ENCODE results near the gene ZEB2.

The ZEB2 gene

DNA sequence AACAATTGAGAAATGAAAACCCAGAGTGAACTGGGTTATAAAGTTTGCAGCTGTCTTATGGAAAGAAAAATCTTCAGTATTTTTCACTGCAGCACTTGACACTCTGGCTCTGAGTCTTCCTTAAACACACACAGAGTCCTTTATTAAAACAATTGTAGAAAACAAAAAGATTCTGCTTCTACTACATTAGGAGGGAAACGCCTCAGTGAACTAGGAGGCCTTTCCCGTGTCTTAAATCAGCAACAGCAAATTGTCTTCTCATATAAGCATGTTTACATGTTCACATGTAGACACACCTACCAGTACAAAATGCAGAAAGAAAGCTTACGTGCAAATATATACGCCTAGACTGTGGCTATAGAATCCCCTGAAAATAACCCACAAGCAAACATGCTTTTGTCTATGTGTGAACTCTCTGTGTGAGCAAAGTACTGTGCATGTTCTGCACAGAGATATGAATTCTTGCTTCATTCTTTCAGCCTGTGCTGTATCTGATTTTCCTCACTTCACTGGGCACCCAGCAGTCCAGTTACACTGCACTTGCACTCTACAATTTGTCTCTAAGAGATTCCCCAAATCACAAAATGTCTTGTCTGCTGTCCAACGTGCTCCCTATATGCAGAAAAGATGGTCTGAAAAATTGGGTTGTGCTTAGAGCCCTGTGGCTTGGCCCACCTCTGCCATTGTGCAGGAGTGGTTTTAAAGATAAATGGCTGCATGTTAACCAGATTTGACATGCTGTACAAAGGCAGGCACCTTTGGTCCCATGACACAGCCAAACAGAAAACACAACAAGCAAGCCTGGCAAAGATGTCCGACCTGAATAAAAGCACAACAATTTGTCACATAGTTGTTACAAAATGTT lies 24.5 kb downstream of the ZEB2 start:
- DNase-seq (ENCODE audit: low spot score), result no peak

GRCh38 chr2:144493027-144493809 lies 26.7 kb downstream of the ZEB2 start:
- DNase-seq (ENCODE audit: low spot score), result no peak

DNA sequence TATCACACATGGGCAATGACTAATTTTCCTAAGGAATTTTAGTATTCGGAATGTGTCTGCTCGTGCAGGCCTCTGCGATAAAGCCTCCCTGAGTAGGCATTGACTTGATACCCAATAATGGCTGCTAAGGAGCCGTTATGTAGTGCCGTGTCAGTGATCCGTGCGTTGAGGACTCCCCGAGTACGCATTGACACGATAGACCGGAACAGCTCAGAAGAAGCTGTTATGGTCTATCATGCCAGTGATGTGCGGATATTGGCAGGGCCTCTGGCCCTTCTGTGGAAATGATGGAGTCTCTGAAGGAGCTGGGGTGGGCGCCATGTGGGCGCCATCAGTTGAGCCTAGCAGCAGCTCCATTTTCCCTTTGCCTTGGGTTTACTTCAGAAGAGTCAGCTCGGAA lies 29.1 kb downstream of the ZEB2 start:
- DNase-seq (ENCODE audit: low spot score), result no peak

DNA sequence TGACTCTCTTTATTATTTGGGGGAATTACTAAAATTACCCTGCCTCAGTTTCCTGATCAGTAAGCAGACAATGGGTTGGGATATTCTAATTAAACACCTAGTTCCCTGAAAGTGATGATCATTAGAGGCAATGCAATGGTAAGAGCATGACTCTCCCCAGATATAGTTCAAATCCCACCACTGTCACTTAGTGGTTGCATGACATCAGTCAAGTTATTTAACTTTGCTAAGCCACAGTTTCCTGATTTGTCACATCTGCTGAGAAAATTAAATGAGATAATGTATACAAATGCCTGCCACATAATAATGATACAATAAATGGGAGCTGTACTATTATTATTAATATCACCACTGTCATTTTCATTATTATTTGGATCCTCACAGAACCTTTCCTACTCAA lies 29.9 kb downstream of the ZEB2 start:
- DNase-seq (ENCODE audit: low spot score), result peak; percentile 41

DNA sequence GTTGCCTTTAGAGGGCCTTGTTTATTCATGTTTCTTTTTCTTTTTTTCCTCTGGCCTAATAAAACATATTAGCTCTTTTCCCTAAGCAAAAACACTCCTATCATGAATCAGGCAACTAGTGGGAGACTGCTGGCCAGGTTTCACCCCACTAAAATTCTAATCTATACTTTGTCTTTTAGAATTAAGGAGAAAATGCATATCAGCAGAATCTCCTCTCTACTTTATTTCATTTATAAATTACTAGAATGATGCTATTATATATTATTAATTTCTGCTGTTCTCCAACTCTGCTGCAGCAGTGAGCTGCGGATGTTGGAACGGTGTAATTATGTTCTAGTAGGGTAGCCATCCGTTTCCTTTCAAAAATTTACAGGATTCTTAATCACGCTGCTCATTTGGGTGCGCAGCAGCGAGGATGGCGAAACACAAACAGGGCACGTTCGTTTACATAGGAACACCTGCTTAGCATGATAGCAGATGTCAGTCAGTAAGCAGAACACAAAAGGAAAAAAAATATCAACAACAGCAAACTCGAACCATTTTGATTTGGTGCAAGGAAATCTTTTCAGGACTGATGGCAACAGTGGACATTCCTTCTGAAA lies 30.5 kb downstream of the ZEB2 start:
- DNase-seq (ENCODE audit: low spot score), result no peak

GRCh38 chr2:144484201-144484948 lies 35.5 kb downstream of the ZEB2 start:
- DNase-seq (ENCODE audit: low spot score), result no peak

- DNase-seq (ENCODE audit: low spot score), result no peak
These were observed 38.3 kb downstream of the ZEB2 start for GRCh38 chr2:144481666-144482065.

DNA sequence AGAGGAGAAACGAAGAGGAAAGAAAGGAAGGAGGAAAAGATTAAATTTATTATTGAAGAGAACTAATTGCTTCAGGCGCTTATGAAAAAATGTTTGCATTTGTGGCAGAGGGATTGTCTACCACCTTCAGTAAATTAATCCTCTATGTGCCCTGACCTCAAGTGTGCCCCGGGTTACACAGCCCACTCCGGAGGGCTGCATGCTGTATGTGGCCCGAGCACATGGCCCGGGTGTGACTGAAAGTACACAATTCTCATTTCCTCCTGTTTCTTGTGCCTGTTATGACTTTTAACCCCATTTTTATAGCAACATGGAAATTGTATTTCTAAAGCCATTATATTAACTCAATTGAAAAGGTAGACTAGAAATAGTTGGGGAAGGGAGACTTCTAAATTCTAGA lies 38.8 kb downstream of the ZEB2 start:
- no peak for DNase-seq (ENCODE audit: low spot score)

- no peak for DNase-seq (ENCODE audit: low spot score)
These were observed 39.6 kb downstream of the ZEB2 start for GRCh38 chr2:144480285-144480684.

- DNase-seq (ENCODE audit: low spot score), result no peak
These were observed 40.3 kb downstream of the ZEB2 start for GRCh38 chr2:144479659-144480058.

DNA sequence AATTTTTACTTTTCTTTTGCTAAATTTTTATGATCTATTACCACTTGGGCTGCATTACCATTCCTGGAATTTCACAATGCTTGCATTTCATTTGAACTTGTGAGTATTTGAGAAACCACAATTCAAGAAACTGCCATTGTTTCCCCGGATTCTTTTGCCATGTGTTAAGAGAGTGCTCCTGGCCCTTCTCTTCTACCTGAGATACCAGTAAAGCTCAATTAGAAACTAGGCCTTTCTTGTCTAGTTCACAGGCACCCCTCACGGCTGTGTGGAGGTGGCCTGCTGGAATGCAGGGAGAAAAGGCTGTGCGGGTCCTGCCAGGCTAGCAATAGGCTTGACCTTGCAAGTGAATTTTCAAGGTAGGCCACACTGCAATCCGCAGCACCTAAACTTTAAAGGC lies 40.8 kb downstream of the ZEB2 start:
- peak; percentile 32 for DNase-seq (ENCODE audit: low spot score)

- no peak for DNase-seq (ENCODE audit: low spot score)
These were observed 42.0 kb downstream of the ZEB2 start for GRCh38 chr2:144477957-144478311.

DNA sequence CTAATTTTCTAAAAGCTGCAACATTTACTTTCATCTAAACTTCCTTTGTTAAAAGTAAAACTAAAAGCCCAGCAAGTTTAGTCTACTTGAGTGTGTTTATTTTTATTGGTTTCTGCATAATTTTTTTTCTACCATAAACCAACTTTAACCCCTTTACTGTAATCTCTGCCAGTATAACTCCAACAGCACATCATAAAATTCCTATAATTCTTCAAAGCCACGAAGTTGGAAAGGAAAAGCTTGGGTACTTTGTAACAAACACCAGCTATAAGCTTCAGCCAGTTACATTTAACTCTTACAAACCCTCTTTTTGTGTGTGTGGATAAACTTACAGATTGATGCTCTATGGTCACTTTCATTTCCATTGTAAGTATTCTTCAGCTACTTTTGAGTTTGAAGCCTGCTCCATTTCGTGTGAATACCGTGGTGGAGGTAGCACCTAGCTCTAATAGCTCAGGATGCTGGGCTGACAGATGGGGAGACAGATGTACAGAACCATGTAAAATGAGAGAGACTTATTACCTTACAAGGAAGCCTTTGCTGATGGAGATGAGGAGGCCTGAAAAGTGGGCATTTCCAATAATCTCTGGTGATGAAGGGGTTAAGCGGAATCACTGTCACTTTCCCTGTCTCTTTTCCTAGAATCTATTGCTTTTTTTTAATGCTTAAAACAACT lies 42.5 kb downstream of the ZEB2 start:
- no peak for DNase-seq (ENCODE audit: low spot score)

GRCh38 chr2:144476682-144477081 lies 43.2 kb downstream of the ZEB2 start:
- no peak for DNase-seq (ENCODE audit: low spot score)

- DNase-seq (ENCODE audit: low spot score), result no peak
These were observed 44.2 kb downstream of the ZEB2 start for GRCh38 chr2:144475569-144476275.

GRCh38 chr2:144475044-144475443 lies 44.9 kb downstream of the ZEB2 start:
- no peak for DNase-seq (ENCODE audit: low spot score)

GRCh38 chr2:144474017-144474416 lies 45.9 kb downstream of the ZEB2 start:
- no peak for DNase-seq (ENCODE audit: low spot score)

- DNase-seq (ENCODE audit: low spot score), result no peak
These were observed 47.0 kb downstream of the ZEB2 start for GRCh38 chr2:144472911-144473310.

DNA sequence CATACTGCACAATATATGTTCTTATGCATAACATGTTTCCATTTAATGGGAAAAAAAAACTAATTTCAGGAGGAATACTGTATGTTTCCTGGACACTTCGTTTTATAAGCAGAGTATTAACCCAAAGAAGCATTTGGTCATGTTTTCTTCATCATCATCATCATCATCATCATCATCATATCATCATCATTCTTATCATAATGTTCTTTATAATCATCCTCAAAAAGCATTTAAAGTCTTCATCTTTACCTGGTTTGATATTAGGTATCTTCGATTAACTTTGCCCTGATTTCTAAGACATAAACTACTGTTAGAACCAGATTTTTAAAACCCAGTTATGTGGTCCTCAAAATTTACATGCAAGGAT lies 47.9 kb downstream of the ZEB2 start:
- DNase-seq (ENCODE audit: low spot score), result no peak

DNA sequence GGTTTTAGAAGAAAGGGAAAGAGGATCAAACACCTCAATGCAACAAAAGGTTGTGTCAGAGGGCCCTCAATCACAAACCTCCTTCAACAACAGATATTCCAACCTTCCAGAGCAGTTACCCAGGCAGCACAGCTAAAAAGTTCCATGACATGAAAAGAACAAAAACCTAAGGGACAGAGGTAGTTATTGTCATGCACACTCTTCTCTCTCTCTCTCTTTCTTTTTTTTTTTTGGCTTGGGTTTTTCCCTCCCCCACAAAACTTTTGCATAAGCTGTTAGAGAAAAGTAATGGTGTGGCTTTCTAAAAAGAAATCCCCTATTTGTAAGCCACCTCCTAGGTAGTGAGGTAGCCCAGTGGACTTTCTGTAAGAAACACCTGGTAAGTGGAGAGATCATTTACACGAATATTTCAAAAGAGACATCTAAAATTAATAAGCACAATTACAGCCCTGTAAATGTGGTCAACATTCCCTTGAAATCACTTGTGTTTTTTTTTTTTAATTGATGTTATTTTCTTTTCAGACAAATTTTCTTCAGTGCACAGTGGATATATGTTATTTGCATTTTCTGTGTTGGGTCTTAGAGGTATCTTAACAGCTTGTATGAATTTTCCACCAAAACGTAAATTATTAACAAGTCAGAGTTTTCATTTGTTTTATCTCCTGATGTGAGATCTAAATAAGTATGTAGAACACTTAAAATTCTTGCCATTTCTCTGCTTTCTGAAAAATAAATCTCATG lies 48.4 kb downstream of the ZEB2 start:
- DNase-seq (ENCODE audit: low spot score), result no peak
